Suprapubic skin (tissue), 4 donors: Measurements from ENCODE around the gene KCNC2. TPM values are rescaled to one million over a fixed set of nuclear protein-coding genes. Genes with fewer than 3 reads are reported as not detected.

ENCODE experiments used
- DNase-seq, 2 donors: peaks; one replicate each; pipeline ENCODE4 v3.0.0-alpha.2; 2019; ENCODE audit warnings: low spot score in 2 of 2
- H3K27ac ChIP-seq: fragments of 200-600 bp; sonication (generic); one replicate; pipeline ENCODE4 v1.5.1; 2019
- H3K27me3 ChIP-seq: fragments of 200-600 bp; sonication (generic); one replicate; pipeline ENCODE4 v1.5.1; 2019
- H3K36me3 ChIP-seq: fragments of 200-600 bp; sonication (generic); one replicate; pipeline ENCODE4 v1.5.1; 2019
- H3K4me1 ChIP-seq: fragments of 200-600 bp; sonication (generic); one replicate; pipeline ENCODE4 v1.5.1; 2019
- H3K4me3 ChIP-seq: fragments of 200-600 bp; sonication (generic); one replicate; pipeline ENCODE4 v1.5.1; 2019; ENCODE audit warnings: mild to moderate bottlenecking
- H3K9me3 ChIP-seq: fragments of 200-600 bp; sonication (generic); one replicate; pipeline ENCODE4 v1.5.1; 2019
- EP300 ChIP-seq: sonication (generic); formaldehyde crosslinking; IDR thresholded peaks from one replicate; pipeline ENCODE4 v1.6.1; 2017; ENCODE audit warnings: antibody characterized with exemption
- POLR2A ChIP-seq, 2 donors: fragments of 450-650 bp; IDR thresholded peaks; one replicate each; pipeline ENCODE4 v1.6.1; 2017; ENCODE audit warnings: antibody characterized with exemption in 2 of 2, mild to moderate bottlenecking in 2 of 2, moderate library complexity in 2 of 2
- POLR2AphosphoS5 ChIP-seq, 3 donors: sonication (generic); formaldehyde crosslinking; IDR thresholded peaks; one replicate each; pipeline ENCODE4 v1.6.1; 2017; ENCODE audit warnings: antibody characterized with exemption in 3 of 3
- WGBS: methylation state at CpG from one replicate; pipeline ENCODE4 v1.1.5; 2018; 5-methylcytosine and 5-hydroxymethylcytosine counted together
- total RNA-seq, 4 donors: library from RNA; depleted of rRNA; stranded (reverse); fragments of >200 nt; gene quantifications; one replicate each; pipeline ENCODE4 v1.1.0, GENCODE V29; 2016
- TF ChIP-seq, protein P1 (sequence below), 2 donors: fragments of 200-600 bp in 1 of 2; fragments of 450-650 bp in 1 of 2; sonication (generic) in 1 of 2; IDR thresholded peaks; one replicate each; pipeline ENCODE4 v1.5.1; 2016 to 2019; ENCODE audit warnings: antibody characterized with exemption in 2 of 2, mild to moderate bottlenecking in 1 of 2, moderate library complexity in 1 of 2

Gene KCNC2
- total RNA-seq, 4 donors from 2014 or later, result 0.21 TPM; not detected in 3

DNA sequence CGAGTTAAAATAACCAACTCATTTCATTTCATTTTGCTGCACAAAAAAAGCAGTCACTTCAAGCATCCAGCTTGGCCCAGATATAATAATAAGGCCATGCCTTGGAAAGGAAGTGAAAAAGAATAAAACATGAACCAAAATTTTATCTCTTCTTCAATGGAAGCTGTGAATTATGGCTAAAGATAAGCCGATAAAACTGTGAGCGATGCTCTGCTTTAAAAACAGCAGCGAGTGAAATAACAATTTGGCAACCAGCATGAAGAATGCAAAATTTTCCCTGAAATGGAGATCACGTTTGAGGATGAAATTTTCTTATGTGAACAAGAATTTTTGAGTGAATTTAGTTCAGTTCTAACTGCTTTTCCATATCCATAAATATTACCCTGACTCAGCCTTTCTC is 70.4 kb downstream of the KCNC2 start:
- Histone ChIP-seq H3K27ac (no peak overlapping the region), H3K27me3 (no peaks in the 10 kb centered on the region), H3K4me3 (no peak overlapping the region), H3K36me3 (no peaks in the 10 kb centered on the region), H3K4me1 (no peaks in the 10 kb centered on the region), H3K9me3 (no peaks in the 10 kb centered on the region)
- TF ChIP-seq POLR2A (IDR thresholded peaks at IDR 0.05), result no peak
- TF ChIP-seq, protein P1, sequence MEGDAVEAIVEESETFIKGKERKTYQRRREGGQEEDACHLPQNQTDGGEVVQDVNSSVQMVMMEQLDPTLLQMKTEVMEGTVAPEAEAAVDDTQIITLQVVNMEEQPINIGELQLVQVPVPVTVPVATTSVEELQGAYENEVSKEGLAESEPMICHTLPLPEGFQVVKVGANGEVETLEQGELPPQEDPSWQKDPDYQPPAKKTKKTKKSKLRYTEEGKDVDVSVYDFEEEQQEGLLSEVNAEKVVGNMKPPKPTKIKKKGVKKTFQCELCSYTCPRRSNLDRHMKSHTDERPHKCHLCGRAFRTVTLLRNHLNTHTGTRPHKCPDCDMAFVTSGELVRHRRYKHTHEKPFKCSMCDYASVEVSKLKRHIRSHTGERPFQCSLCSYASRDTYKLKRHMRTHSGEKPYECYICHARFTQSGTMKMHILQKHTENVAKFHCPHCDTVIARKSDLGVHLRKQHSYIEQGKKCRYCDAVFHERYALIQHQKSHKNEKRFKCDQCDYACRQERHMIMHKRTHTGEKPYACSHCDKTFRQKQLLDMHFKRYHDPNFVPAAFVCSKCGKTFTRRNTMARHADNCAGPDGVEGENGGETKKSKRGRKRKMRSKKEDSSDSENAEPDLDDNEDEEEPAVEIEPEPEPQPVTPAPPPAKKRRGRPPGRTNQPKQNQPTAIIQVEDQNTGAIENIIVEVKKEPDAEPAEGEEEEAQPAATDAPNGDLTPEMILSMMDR (IDR thresholded peaks at IDR 0.05), result no peak
- TF ChIP-seq EP300, result no peak
- TF ChIP-seq POLR2AphosphoS5 (IDR thresholded peaks at IDR 0.05), result no peak
- WGBS, result 55% methylated on average over 5 of the region's 5 CpGs
- no peak for DNase-seq

- no peak overlapping the region for H3K4me3 ChIP-seq
- no peaks in the 10 kb centered on the region for H3K4me1 ChIP-seq
- H3K36me3 ChIP-seq, result no peaks in the 10 kb centered on the region
- no peak for DNase-seq
- no peaks in the 10 kb centered on the region for H3K9me3 ChIP-seq
- no peaks in the 10 kb centered on the region for H3K27me3 ChIP-seq
- H3K27ac ChIP-seq, result no peak overlapping the region
- TF ChIP-seq, protein P1 (IDR thresholded peaks at IDR 0.05), result no peak
- TF ChIP-seq POLR2AphosphoS5 (IDR thresholded peaks at IDR 0.05) (no peak), POLR2A (IDR thresholded peaks at IDR 0.05) (no peak), EP300 (no peak)
Observed at GRCh38 chr12:75137896-75138295, 71.7 kb downstream of the KCNC2 start.

DNA sequence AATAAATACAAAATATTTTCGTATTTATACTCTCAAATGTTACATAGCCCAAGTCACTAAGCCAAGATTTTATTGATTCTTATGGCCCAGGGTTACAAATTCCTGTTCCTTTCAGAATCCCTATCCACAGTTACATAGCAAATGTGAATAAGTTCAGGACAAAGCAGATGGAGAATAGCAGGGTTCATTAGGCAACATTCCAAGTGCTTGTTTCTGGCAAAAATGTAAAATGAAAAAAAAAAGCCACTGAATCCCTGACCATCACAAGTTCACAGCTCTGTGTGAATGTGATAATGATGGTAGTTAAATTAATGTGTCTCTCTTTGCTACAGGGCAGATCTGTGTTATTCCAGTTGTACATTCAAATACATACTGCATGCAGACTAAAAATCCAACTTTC is 74.6 kb downstream of the KCNC2 start:
- no peak overlapping the region for H3K27ac ChIP-seq
- H3K4me1 ChIP-seq, result no peaks in the 10 kb centered on the region
- DNase-seq, result no peak
- 42% methylated on average over 1 of the region's 1 CpG for WGBS
- TF ChIP-seq POLR2A (IDR thresholded peaks at IDR 0.05), result no peak
- no peak for TF ChIP-seq POLR2AphosphoS5 (IDR thresholded peaks at IDR 0.05)
- no peak for TF ChIP-seq EP300
- TF ChIP-seq, protein P1 (IDR thresholded peaks at IDR 0.05), result no peak
- no peaks in the 10 kb centered on the region for H3K36me3 ChIP-seq
- H3K9me3 ChIP-seq, result no peaks in the 10 kb centered on the region
- H3K4me3 ChIP-seq, result no peak overlapping the region
- H3K27me3 ChIP-seq, result no peaks in the 10 kb centered on the region

GRCh38 chr12:75130811-75131210 is 78.8 kb downstream of the KCNC2 start:
- Histone ChIP-seq H3K27ac (no peak overlapping the region), H3K4me3 (no peak overlapping the region), H3K4me1 (no peaks in the 10 kb centered on the region), H3K36me3 (no peaks in the 10 kb centered on the region), H3K27me3 (no peaks in the 10 kb centered on the region), H3K9me3 (no peaks in the 10 kb centered on the region)
- 53% methylated on average over 3 of the region's 3 CpGs for WGBS
- TF ChIP-seq, protein P1 (IDR thresholded peaks at IDR 0.05), result no peak
- TF ChIP-seq POLR2A (IDR thresholded peaks at IDR 0.05) (no peak), EP300 (no peak), POLR2AphosphoS5 (IDR thresholded peaks at IDR 0.05) (no peak)
- no peak for DNase-seq

DNA sequence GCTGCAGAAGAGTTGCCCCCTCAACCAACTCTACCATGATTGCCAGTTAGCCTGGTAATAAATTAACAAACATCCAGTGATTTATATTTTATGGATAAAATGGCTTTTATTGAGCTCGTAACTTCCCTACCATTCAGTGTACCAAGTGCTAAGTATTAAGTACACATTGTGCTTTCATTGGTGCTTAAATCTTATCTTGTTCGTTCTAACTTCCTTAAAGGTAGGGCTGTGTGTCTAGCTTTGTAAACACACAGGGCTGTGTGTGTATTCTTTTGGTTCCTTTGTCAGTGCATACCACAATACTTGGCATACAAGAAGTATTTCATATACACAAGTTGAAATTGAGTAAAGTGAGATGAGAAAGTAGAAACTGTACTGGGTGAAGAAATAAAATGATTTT is 80.4 kb downstream of the KCNC2 start:
- no peak for TF ChIP-seq EP300
- no peak for TF ChIP-seq POLR2AphosphoS5 (IDR thresholded peaks at IDR 0.05)
- TF ChIP-seq, protein P1 (IDR thresholded peaks at IDR 0.05), result no peak
- TF ChIP-seq POLR2A (IDR thresholded peaks at IDR 0.05), result no peak
- no peak for DNase-seq
- H3K4me3 ChIP-seq, result no peak overlapping the region
- 74% methylated on average over 2 of the region's 2 CpGs for WGBS
- no peaks in the 10 kb centered on the region for H3K27me3 ChIP-seq
- H3K36me3 ChIP-seq, result no peaks in the 10 kb centered on the region
- no peaks in the 10 kb centered on the region for H3K9me3 ChIP-seq
- no peaks in the 10 kb centered on the region for H3K4me1 ChIP-seq
- no peak overlapping the region for H3K27ac ChIP-seq
